Fibroblast of the aortic adventitia (primary cell): ENCODE results near the gene DGLUCY. TPM values are rescaled to one million over a fixed set of nuclear protein-coding genes. Genes with fewer than 3 reads are reported as not detected.
"Not testable (repeated sequence)": the region's sequence is repeated elsewhere in the genome, so short reads cannot be mapped to it uniquely, and the experiment has no call there.

Experiments used
- DNase-seq: peaks from one replicate; pipeline ENCODE4 v3.0.0-alpha.2; 2010; ENCODE audit warnings: low read depth
- H3K4me3 ChIP-seq: 2 replicates; pipeline ENCODE4 v1.5.1; 2011; ENCODE audit warnings: low read depth, mild to moderate bottlenecking, control low read depth, low read length, moderate library complexity
- total RNA-seq: library from RNA; depleted of rRNA; stranded (reverse); fragments of >200 nt; gene quantifications from 2 replicates; pipeline ENCODE4 v1.2.3, GENCODE V29; 2012; ENCODE audit warnings: low replicate concordance
- TF ChIP-seq, protein P1 (sequence below): IDR thresholded peaks from 2 replicates; pipeline ENCODE4 v1.5.1; 2011; ENCODE audit warnings: mild to moderate bottlenecking, low read length, control low read depth, inconsistent platforms; ENCODE audit not compliant: insufficient read depth

DGLUCY gene
- total RNA-seq, 1 donor, result 42.6 TPM

DNA sequence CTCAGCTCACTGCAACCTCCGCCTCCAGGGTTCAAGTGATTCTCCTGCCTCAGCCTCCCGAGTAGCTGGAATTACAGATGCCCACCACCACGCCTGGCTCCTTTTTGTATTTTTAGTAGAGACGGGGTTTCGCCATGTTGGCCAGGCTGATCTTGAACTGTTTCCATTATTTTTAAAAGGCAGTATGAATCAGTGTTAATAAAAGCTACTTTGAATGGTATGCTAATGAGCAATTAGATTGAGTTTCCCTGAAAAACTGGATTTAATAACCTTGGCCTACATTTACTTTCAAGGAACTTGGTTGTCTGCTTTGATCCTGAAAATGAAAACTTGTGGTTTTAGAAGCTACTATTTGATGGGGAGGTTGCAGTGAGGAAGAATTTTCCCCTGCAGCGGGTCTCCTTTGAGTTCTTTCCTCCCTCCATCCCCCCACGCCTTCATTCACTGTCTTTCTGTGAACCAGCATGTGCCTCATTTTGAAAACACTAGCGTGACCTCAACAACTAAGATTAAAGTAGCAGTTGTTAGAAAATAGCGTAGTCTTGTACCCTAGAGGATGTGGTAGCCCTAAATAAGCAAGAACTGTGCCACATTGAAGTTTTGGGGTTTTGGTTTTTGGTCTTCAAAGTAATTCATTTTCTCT is 35.7 kb upstream of the DGLUCY start:
- no peak overlapping the region for H3K4me3 ChIP-seq
- TF ChIP-seq, protein P1, sequence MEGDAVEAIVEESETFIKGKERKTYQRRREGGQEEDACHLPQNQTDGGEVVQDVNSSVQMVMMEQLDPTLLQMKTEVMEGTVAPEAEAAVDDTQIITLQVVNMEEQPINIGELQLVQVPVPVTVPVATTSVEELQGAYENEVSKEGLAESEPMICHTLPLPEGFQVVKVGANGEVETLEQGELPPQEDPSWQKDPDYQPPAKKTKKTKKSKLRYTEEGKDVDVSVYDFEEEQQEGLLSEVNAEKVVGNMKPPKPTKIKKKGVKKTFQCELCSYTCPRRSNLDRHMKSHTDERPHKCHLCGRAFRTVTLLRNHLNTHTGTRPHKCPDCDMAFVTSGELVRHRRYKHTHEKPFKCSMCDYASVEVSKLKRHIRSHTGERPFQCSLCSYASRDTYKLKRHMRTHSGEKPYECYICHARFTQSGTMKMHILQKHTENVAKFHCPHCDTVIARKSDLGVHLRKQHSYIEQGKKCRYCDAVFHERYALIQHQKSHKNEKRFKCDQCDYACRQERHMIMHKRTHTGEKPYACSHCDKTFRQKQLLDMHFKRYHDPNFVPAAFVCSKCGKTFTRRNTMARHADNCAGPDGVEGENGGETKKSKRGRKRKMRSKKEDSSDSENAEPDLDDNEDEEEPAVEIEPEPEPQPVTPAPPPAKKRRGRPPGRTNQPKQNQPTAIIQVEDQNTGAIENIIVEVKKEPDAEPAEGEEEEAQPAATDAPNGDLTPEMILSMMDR, result no peak
- no peak for DNase-seq

DNA sequence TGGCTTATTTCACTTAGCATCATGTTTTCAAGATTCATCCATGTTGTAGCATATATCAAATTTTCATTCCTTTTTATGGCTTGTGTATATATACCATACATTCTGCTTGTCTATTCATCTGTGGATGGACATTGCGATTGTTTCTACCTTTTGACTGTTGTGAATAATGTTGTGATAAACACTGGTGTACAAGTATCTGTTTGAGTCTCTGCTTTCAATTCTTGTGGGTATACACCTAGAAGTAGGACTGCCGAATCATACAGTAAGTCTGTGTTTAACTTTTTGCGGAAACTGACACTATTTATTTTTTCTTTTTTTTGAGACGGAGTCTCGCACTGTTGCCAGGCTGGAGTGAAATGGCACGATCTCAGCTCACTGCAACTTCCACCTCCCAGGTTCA is 33.8 kb upstream of the DGLUCY start:
- DNase-seq, result no peak
- TF ChIP-seq, protein P1, result no peak
- H3K4me3 ChIP-seq, result no peak overlapping the region

DNA sequence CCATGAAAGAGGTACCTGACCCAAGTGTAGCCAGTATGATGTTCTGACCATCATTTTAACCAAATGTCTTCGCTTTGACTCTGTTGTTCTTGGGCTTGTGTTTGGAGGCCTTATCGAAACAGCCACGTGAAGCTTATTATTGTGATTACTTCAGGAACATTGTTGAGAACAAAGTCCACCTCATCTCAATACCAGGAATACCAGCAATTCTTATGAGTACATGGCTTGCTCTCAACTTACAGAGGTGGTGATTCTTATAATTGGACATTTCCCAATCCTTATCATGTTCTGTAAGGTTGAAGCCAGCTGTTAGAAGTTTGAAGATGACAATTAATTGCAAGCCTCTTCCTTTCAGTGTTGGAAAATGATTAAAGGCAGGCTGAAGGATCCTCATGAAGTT is 31.6 kb upstream of the DGLUCY start:
- H3K4me3 ChIP-seq, result no peak overlapping the region
- TF ChIP-seq, protein P1, result no peak
- no peak for DNase-seq

DNA sequence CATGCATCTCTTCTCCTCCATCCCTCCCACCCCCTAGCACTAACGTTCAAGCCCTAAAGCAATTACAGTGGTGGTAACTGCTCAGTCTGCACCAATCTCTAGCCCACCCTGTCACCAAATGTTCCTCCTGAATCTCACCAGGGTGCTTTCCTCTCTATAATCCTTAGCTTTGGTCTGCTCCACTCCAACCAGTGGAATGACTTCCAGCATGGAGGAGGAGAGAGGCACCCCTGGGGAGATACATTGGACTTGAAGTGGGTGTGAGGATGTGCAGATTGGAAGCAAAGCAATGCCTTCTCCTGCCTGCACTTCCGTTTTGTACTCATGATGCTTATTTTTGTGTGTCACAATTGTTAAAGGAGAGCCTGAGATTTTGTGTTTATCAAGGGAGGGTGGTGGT is 29.4 kb upstream of the DGLUCY start:
- DNase-seq, result no peak
- TF ChIP-seq, protein P1, result no peak
- no peak overlapping the region for H3K4me3 ChIP-seq

DNA sequence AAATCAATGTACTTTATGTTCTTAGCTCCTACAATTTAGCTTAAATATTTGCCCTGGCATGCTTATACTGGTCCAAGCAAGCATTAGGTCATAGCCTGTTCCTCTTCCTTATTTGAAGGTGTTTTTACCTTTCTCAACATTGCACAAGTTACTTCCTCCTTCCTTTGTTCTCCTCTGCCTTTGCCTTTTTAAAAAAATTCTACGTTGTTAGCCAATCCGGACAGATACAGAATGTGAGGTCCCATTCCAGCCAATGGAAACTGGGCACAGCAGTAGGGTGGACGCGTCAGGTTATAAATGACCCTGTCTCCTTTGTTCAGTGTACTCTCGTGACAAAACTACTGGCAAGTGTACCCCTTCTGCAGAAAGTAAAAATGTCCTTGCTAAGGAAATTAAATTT is 26.4 kb upstream of the DGLUCY start:
- H3K4me3 ChIP-seq, DNase-seq: not testable (repeated sequence)

DNA sequence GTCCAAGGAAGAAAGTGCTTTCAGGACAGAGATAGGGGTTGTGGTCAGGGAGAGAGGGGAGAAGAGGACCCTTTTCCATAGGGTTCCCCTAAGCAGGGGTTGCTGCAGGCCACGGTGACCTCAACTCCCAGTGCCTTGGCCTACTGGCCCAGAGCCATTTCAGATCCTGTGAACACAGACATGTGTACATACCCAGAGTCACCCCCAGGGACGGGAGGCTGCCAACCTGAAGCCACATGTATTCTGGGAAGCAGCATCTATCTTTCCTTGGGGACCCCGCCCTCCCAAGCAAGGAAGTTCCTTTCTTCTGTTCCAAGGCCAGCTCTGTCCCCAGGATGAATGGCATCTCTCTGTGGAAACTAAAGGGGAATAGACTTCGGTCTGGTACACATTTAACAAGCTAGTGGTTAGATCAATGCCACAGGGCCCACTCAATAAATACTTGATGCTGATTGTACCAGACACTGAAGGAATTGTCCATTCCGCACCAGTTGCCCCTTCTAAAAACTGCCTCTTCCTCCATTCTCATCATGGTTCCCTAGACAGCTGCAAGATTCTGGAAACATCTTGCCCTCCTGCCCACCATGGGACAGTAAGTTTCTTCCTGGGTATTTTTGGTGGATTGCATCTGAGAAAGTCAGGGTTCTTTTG is 25.2 kb upstream of the DGLUCY start:
- DNase-seq, result no peak
- TF ChIP-seq, protein P1, result no peak
- no peak overlapping the region for H3K4me3 ChIP-seq

DNA sequence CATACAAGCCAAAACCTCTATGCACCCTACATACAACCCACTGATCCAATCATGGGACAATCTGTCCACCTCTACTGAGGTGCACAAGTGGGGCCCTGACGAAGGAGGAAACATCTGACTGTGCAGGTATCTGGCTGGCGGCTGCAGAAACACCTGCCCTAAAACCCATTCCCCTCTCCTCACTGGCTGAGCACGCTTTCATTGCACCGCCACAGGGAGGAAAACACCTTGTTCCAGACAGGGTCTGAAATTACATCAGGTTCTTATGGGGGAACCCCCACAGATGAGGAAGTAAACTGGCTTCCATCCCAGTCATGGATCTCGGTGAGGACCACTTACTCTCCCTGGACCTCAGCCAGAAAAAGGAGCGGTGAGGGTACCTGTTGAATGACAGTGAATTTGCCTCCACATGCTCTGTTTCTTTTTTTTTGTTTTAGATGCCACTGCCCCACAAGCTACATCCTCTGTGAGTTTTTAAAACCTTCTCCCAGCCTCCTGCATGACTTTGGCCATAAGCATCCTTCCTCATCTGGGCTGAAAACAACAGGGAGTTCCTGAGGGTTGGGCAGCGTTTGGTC is 23.8 kb upstream of the DGLUCY start:
- H3K4me3 ChIP-seq, result no peak overlapping the region
- TF ChIP-seq, protein P1, result no peak
- no peak for DNase-seq
